Right lobe of liver (tissue), 6 donors: Measurements from ENCODE around the gene SIMC1. TPM values are rescaled to one million over a fixed set of nuclear protein-coding genes. Genes with fewer than 3 reads are reported as not detected.
"Not testable (repeated sequence)": the region's sequence is repeated elsewhere in the genome, so short reads cannot be mapped to it uniquely, and the experiment has no call there.

Experiments
- ATAC-seq, 4 donors: fragments of 200-7000 bp; cut with Tn5 transposase; one replicate each; pipeline ENCODE4 v1.9.1; 2020; ENCODE audit warnings: mild to moderate bottlenecking in 4 of 4, moderate library complexity in 4 of 4
- DNase-seq, 3 donors: peaks; one replicate each; pipeline ENCODE4 v3.0.0-alpha.2; 2020
- H3K27ac ChIP-seq, 3 donors: fragments of 200-600 bp; one replicate each; pipeline ENCODE4 v1.8.0; 2022
- H3K27me3 ChIP-seq, 2 donors: fragments of 200-600 bp; one replicate each; pipeline ENCODE4 v1.8.0; 2022
- H3K36me3 ChIP-seq, 4 donors: fragments of 200-600 bp; sonication (generic) in 1 of 4; one replicate each; pipeline versions ENCODE4 v1.5.1 to v1.8.0; 2017 to 2022; ENCODE audit warnings: control low read depth in 1 of 4
- H3K4me1 ChIP-seq, 4 donors: fragments of 200-600 bp; sonication (generic) in 1 of 4; one replicate each; pipeline versions ENCODE4 v1.5.1 to v1.8.0; 2017 to 2022; ENCODE audit warnings: control low read depth in 1 of 4
- H3K4me3 ChIP-seq, 3 donors: fragments of 200-600 bp; one replicate each; pipeline ENCODE4 v1.8.0; 2022
- H3K9me3 ChIP-seq, 4 donors: fragments of 200-600 bp; sonication (generic) in 1 of 4; one replicate each; pipeline versions ENCODE4 v1.5.1 to v1.8.0; 2017 to 2022; ENCODE audit warnings: control low read depth in 1 of 4
- CTCF ChIP-seq, 4 donors: fragments of 200-600 bp in 3 of 4; fragments of 450-650 bp in 1 of 4; IDR thresholded peaks; one replicate each; pipeline versions ENCODE4 v1.5.1 to v1.8.0; 2016 to 2022; ENCODE audit warnings: antibody characterized with exemption in 4 of 4, mild to moderate bottlenecking in 2 of 4
- POLR2A ChIP-seq: fragments of 450-650 bp; IDR thresholded peaks from one replicate; pipeline ENCODE4 v1.6.1; 2017; ENCODE audit warnings: antibody characterized with exemption, mild to moderate bottlenecking
- WGBS: methylation state at CpG from one replicate; pipeline ENCODE4 v1.1.6; 2018; ENCODE audit warnings: low coverage, low lambda C conversion rate; ENCODE audit not compliant: insufficient coverage; ENCODE audit errors: missing lambda C conversion rate; 5-methylcytosine and 5-hydroxymethylcytosine counted together
- intact Hi-C, 2 donors: fragments of 100-400 bp; cut with DNase I; formaldehyde crosslinking; loops; one replicate each; pipeline versions ENCODE4 v1.11.2 to v1.14.1; 2022
- total RNA-seq, 6 experiments: library from RNA; depleted of rRNA in 2 of 6; stranded (reverse); fragments of >200 nt in 2 of 6; fragmentation: NEBNext Ultra II Directional in 3 of 6; extraction: Animal tissue kit (Norgen Biotek cat#: 25700) in 3 of 6; gene quantifications; one replicate each; pipeline versions ENCODE4 v1.1.0 to v1.2.4, GENCODE V29; 2016 to 2023
- donor health status: DM: no; HTN: yes; CAD: no.
- donor health status: DM: no; HTN: no; CAD: no.
- donor health status: DM: no; HTN: no; CAD: no.
- donor health status: DM: no; HTN: yes; CAD: no.
- donor health status: DM: no; HTN: yes; CAD: no.

SIMC1 gene
- total RNA-seq, 6 experiments from 2014 or later, result 7.0 to 21.7 (median 11.2) TPM

- DNase-seq, result no peak
Measured at GRCh38 chr5:176192094-176192721, 46.0 kb upstream of the SIMC1 start.

GRCh38 chr5:176192722-176193117 is 45.5 kb upstream of the SIMC1 start:
- ATAC-seq, H3K4me1 ChIP-seq, H3K4me3 ChIP-seq, H3K27me3 ChIP-seq, H3K36me3 ChIP-seq, DNase-seq, H3K27ac ChIP-seq, intact Hi-C loops, H3K9me3 ChIP-seq: not testable (repeated sequence)
- no CpG with 5 or more reads among the region's 5 CpGs for whole genome bisulfite sequencing

More at GRCh38 chr5:176192094-176192721, 46.0 kb upstream of the SIMC1 start:
- TF ChIP-seq POLR2A (no peak), CTCF (IDR thresholded peaks at IDR 0.05) (no peak)
- no peak overlapping the region for H3K27ac ChIP-seq
- 74% methylated on average over 3 of the region's 13 CpGs for WGBS
- intact Hi-C loops, result no loop called here
- no peaks in the 10 kb centered on the region for H3K36me3 ChIP-seq
- no peaks in the 10 kb centered on the region for H3K4me1 ChIP-seq
- no peak for ATAC-seq
- H3K9me3 ChIP-seq, result no peaks in the 10 kb centered on the region
- H3K4me3 ChIP-seq, result no peak overlapping the region
- no peaks in the 10 kb centered on the region for H3K27me3 ChIP-seq

GRCh38 chr5:176193636-176194035 is 44.6 kb upstream of the SIMC1 start:
- H3K27ac ChIP-seq, H3K27me3 ChIP-seq, H3K4me1 ChIP-seq, intact Hi-C loops, H3K36me3 ChIP-seq, H3K4me3 ChIP-seq, DNase-seq, H3K9me3 ChIP-seq, ATAC-seq: not testable (repeated sequence)
- 50% methylated on average over 4 of the region's 17 CpGs for WGBS

GRCh38 chr5:176194238-176195083 is 43.8 kb upstream of the SIMC1 start:
- DNase-seq, H3K4me1 ChIP-seq, intact Hi-C loops, H3K27me3 ChIP-seq, H3K36me3 ChIP-seq, H3K27ac ChIP-seq, H3K9me3 ChIP-seq, H3K4me3 ChIP-seq: not testable (repeated sequence)
- WGBS, result 20% methylated on average over 2 of the region's 67 CpGs
- peak; percentile 25 to 44 (median 32) for ATAC-seq

GRCh38 chr5:176195084-176195413 is 43.2 kb upstream of the SIMC1 start:
- ATAC-seq, intact Hi-C loops, DNase-seq, H3K27me3 ChIP-seq, H3K4me1 ChIP-seq, H3K27ac ChIP-seq, H3K36me3 ChIP-seq, H3K9me3 ChIP-seq, H3K4me3 ChIP-seq: not testable (repeated sequence)
- whole genome bisulfite sequencing, result 30% methylated on average over 2 of the region's 6 CpGs

GRCh38 chr5:176195487-176196207 is 42.6 kb upstream of the SIMC1 start:
- H3K27ac ChIP-seq, ATAC-seq, DNase-seq, H3K27me3 ChIP-seq, H3K36me3 ChIP-seq, H3K4me3 ChIP-seq, intact Hi-C loops, H3K4me1 ChIP-seq, H3K9me3 ChIP-seq: not testable (repeated sequence)
- WGBS, result 36% methylated on average over 6 of the region's 8 CpGs

GRCh38 chr5:176196781-176197180 is 41.4 kb upstream of the SIMC1 start:
- H3K27ac ChIP-seq, H3K27me3 ChIP-seq, H3K4me3 ChIP-seq, ATAC-seq, H3K36me3 ChIP-seq, H3K4me1 ChIP-seq, intact Hi-C loops, DNase-seq, H3K9me3 ChIP-seq: not testable (repeated sequence)
- WGBS, result 80% methylated on average over 2 of the region's 7 CpGs

- H3K4me3 ChIP-seq, intact Hi-C loops, H3K27me3 ChIP-seq, H3K36me3 ChIP-seq, H3K27ac ChIP-seq, DNase-seq, H3K4me1 ChIP-seq, H3K9me3 ChIP-seq, ATAC-seq: not testable (repeated sequence)
- 64% methylated on average over 3 of the region's 6 CpGs for WGBS
Measured at GRCh38 chr5:176197234-176197858, 40.9 kb upstream of the SIMC1 start.

- intact Hi-C loops, DNase-seq, H3K4me3 ChIP-seq, H3K27ac ChIP-seq, ATAC-seq, H3K27me3 ChIP-seq, H3K36me3 ChIP-seq, H3K4me1 ChIP-seq, H3K9me3 ChIP-seq: not testable (repeated sequence)
- 70% methylated on average over 2 of the region's 2 CpGs for WGBS
Measured at GRCh38 chr5:176198299-176198698, 39.9 kb upstream of the SIMC1 start.
